WI38 (cell line): ENCODE measurements around the gene AGAP1.

Source experiments
- H3K4me3 ChIP-seq: 2 replicates; pipeline ENCODE4 v1.5.1; 2011; ENCODE audit warnings: low read depth, mild to moderate bottlenecking, control low read depth, low read length
- CTCF ChIP-seq: IDR thresholded peaks from 2 replicates; pipeline ENCODE4 v1.5.1; 2012; ENCODE audit warnings: low read depth, mild to moderate bottlenecking, control low read depth, low read length

The AGAP1 gene

GRCh38 chr2:236112466-236112865, 618.6 kb downstream of the AGAP1 start:
- no peak for TF ChIP-seq CTCF
- H3K4me3 ChIP-seq: no peak overlapping the region

- TF ChIP-seq CTCF: no peak
- no peak overlapping the region for H3K4me3 ChIP-seq
Observed at GRCh38 chr2:236113425-236113824, 619.6 kb downstream of the AGAP1 start.

- H3K4me3 ChIP-seq: no peak overlapping the region
- no peak for TF ChIP-seq CTCF
Observed at GRCh38 chr2:236113948-236114347, 620.1 kb downstream of the AGAP1 start.

- H3K4me3 ChIP-seq: no peak overlapping the region
- TF ChIP-seq CTCF: no peak
Observed at GRCh38 chr2:236114959-236115358, 621.1 kb downstream of the AGAP1 start.

GRCh38 chr2:236117401-236117800, 623.6 kb downstream of the AGAP1 start:
- H3K4me3 ChIP-seq: no peak overlapping the region
- TF ChIP-seq CTCF: no peak

GRCh38 chr2:236117861-236118269, 624.0 kb downstream of the AGAP1 start:
- H3K4me3 ChIP-seq: no peak overlapping the region
- no peak for TF ChIP-seq CTCF

GRCh38 chr2:236119003-236119402, 625.2 kb downstream of the AGAP1 start:
- no peak for TF ChIP-seq CTCF
- H3K4me3 ChIP-seq: no peak overlapping the region
